HG02763 (cell line): ENCODE data around the gene KLHDC3.
A peak's percentile ranks its signal among the peaks of the same experiment; 100 is the strongest.

Source experiments
- ATAC-seq: cut with Tn5 transposase; IDR thresholded peaks from one replicate; pipeline ENCODE4 v1.9.1; 2021; ENCODE audit warnings: mild to moderate bottlenecking, moderate library complexity; ENCODE audit not compliant: unreplicated experiment

KLHDC3 gene

GRCh38 chr6:43053545-43054205 is 39.6 kb downstream of the KLHDC3 start, which contains the start of gene CUL7:
TSS of gene CUL7 (minus strand) at chr6:43053851. CDS start at chr6:43052788, 1,063 bp downstream.
- ATAC-seq: peak; percentile 83

GRCh38 chr6:43054206-43054943 is 40.3 kb downstream of the KLHDC3 start:
- no peak for ATAC-seq

GRCh38 chr6:43055966-43056365 is 41.9 kb downstream of the KLHDC3 start:
- ATAC-seq: no peak

- ATAC-seq: no peak
These were observed 44.5 kb downstream of the KLHDC3 start for GRCh38 chr6:43058531-43058930.

- ATAC-seq: peak; percentile 89
These were observed 45.4 kb downstream of the KLHDC3 start, which contains the start of the genes KLC4 and MRPL2 for GRCh38 chr6:43059168-43060033. TSS of gene KLC4 (plus strand) at chr6:43059631. CDS start at chr6:43061336, 1,705 bp downstream. TSS of gene MRPL2 (minus strand) at chr6:43059434. CDS start at chr6:43059381, 53 bp downstream.

GRCh38 chr6:43060034-43060754 is 46.1 kb downstream of the KLHDC3 start:
- no peak for ATAC-seq

- ATAC-seq: no peak
These were observed 46.9 kb downstream of the KLHDC3 start for GRCh38 chr6:43060755-43061633.

GRCh38 chr6:43061861-43062260 is 47.8 kb downstream of the KLHDC3 start:
- no peak for ATAC-seq

GRCh38 chr6:43062818-43063217 is 48.8 kb downstream of the KLHDC3 start:
- no peak for ATAC-seq

GRCh38 chr6:43070028-43070632 is 56.1 kb downstream of the KLHDC3 start:
- no peak for ATAC-seq
